GM19324 (cell line): ENCODE results near the gene GRK7.
A peak's percentile ranks its signal among the peaks of the same experiment; 100 is the strongest.
"Not testable (repeated sequence)": the region's sequence is repeated elsewhere in the genome, so short reads cannot be mapped to it uniquely, and the experiment has no call there.

Source experiments
- ATAC-seq: cut with Tn5 transposase; IDR thresholded peaks from one replicate; pipeline ENCODE4 v1.9.1; 2021; ENCODE audit warnings: mild to moderate bottlenecking, moderate library complexity; ENCODE audit not compliant: unreplicated experiment, low FRiP score

GRK7 gene

GRCh38 chr3:141793476-141794260 is 30.5 kb downstream of the GRK7 start:
- no peak for ATAC-seq

- no peak for ATAC-seq
Observed at GRCh38 chr3:141795276-141795675, 32.1 kb downstream of the GRK7 start.

GRCh38 chr3:141795741-141796080 is 32.5 kb downstream of the GRK7 start:
- no peak for ATAC-seq

GRCh38 chr3:141796081-141796888 is 33.1 kb downstream of the GRK7 start:
- ATAC-seq = peak; percentile 93

- ATAC-seq = peak; percentile 24
Observed at GRCh38 chr3:141796889-141797781, 33.9 kb downstream of the GRK7 start.

GRCh38 chr3:141797819-141798447 is 34.7 kb downstream of the GRK7 start:
- no peak for ATAC-seq

- no peak for ATAC-seq
Observed at GRCh38 chr3:141798448-141798845, 35.2 kb downstream of the GRK7 start.

- no peak for ATAC-seq
Observed at GRCh38 chr3:141802316-141803077, 39.3 kb downstream of the GRK7 start.

GRCh38 chr3:141803538-141803937 is 40.3 kb downstream of the GRK7 start:
- not testable (repeated sequence) for ATAC-seq

GRCh38 chr3:141804447-141804777 is 41.2 kb downstream of the GRK7 start:
- no peak for ATAC-seq

- no peak for ATAC-seq
Observed at GRCh38 chr3:141804778-141805639, 41.8 kb downstream of the GRK7 start.

GRCh38 chr3:141807277-141808033 is 44.2 kb downstream of the GRK7 start:
- ATAC-seq = no peak

- ATAC-seq = no peak
Observed at GRCh38 chr3:141808586-141808985, 45.4 kb downstream of the GRK7 start.

GRCh38 chr3:141810161-141810560 is 47.0 kb downstream of the GRK7 start:
- ATAC-seq = no peak

GRCh38 chr3:141811348-141811747 is 48.1 kb downstream of the GRK7 start:
- no peak for ATAC-seq

- no peak for ATAC-seq
Observed at GRCh38 chr3:141812084-141812483, 48.9 kb downstream of the GRK7 start.

- ATAC-seq = no peak
Observed at GRCh38 chr3:141812586-141812985, 49.4 kb downstream of the GRK7 start.
